Nephron progenitor cell (in vitro differentiated cells): ENCODE results near the gene DNAH8.
A peak's percentile ranks its signal among the peaks of the same experiment; 100 is the strongest.

Experiments used
- DNase-seq: peaks from one replicate; pipeline ENCODE4 v3.0.0; 2021
- H3K27ac Mint-ChIP-seq: 2 replicates; pipeline ENCODE4 v1.8.0; 2021; ENCODE audit warnings: mild to moderate bottlenecking, moderate library complexity, mixed read lengths
- H3K27me3 Mint-ChIP-seq: 2 replicates; pipeline ENCODE4 v1.8.0; 2021; ENCODE audit warnings: mild to moderate bottlenecking, low read depth, mixed read lengths; ENCODE audit not compliant: poor library complexity
- H3K36me3 Mint-ChIP-seq: 2 replicates; pipeline ENCODE4 v1.8.0; 2021; ENCODE audit warnings: low read depth, mixed read lengths
- H3K4me1 Mint-ChIP-seq: 2 replicates; pipeline ENCODE4 v1.8.0; 2021; ENCODE audit warnings: mixed read lengths
- H3K4me3 Mint-ChIP-seq: 2 replicates; pipeline ENCODE4 v1.8.0; 2021; ENCODE audit warnings: mild to moderate bottlenecking, moderate library complexity, mixed read lengths
- H3K9me3 Mint-ChIP-seq: 2 replicates; pipeline ENCODE4 v1.8.0; 2021; ENCODE audit warnings: mild to moderate bottlenecking, moderate library complexity, mixed read lengths
- CTCF ChIP-seq: fragments of 200-600 bp; sonication (generic); IDR thresholded peaks from 2 replicates; pipeline ENCODE4 v1.5.0; 2021; ENCODE audit warnings: antibody characterized with exemption

Gene DNAH8

GRCh38 chr6:38988736-38989449 is 273.8 kb downstream of the DNAH8 start:
- Mint-ChIP-seq H3K27ac (no peak overlapping the region), H3K27me3 (no peaks in the 10 kb centered on the region), H3K9me3 (no peaks in the 10 kb centered on the region), H3K4me3 (no peak overlapping the region), H3K36me3 (no peaks in the 10 kb centered on the region), H3K4me1 (peaks cover 5% of the 10 kb centered on the region)
- TF ChIP-seq CTCF, result no peak
- DNase-seq, result no peak

- Mint-ChIP-seq H3K27ac (no peak overlapping the region), H3K4me3 (no peak overlapping the region), H3K27me3 (no peaks in the 10 kb centered on the region), H3K4me1 (no peaks in the 10 kb centered on the region), H3K9me3 (no peaks in the 10 kb centered on the region), H3K36me3 (no peaks in the 10 kb centered on the region)
- TF ChIP-seq CTCF, result no peak
- DNase-seq, result no peak
Observed at GRCh38 chr6:38990475-38990874, 275.4 kb downstream of the DNAH8 start.

GRCh38 chr6:38996676-38997075 is 281.6 kb downstream of the DNAH8 start:
- no peak for TF ChIP-seq CTCF
- DNase-seq, result no peak
- peaks cover 40% of the 10 kb centered on the region for H3K27me3 Mint-ChIP-seq
- H3K27ac Mint-ChIP-seq, result no peak overlapping the region
- no peak overlapping the region for H3K4me3 Mint-ChIP-seq
- no peaks in the 10 kb centered on the region for H3K4me1 Mint-ChIP-seq
- no peaks in the 10 kb centered on the region for H3K36me3 Mint-ChIP-seq
- no peaks in the 10 kb centered on the region for H3K9me3 Mint-ChIP-seq

GRCh38 chr6:38997128-38997761 is 282.1 kb downstream of the DNAH8 start:
- H3K27me3 Mint-ChIP-seq, result peaks cover 46% of the 10 kb centered on the region
- H3K9me3 Mint-ChIP-seq, result no peaks in the 10 kb centered on the region
- H3K36me3 Mint-ChIP-seq, result no peaks in the 10 kb centered on the region
- no peaks in the 10 kb centered on the region for H3K4me1 Mint-ChIP-seq
- H3K27ac Mint-ChIP-seq, result no peak overlapping the region
- no peak overlapping the region for H3K4me3 Mint-ChIP-seq
- DNase-seq, result peak; percentile 73
- TF ChIP-seq CTCF, result peak; percentile 76

GRCh38 chr6:39003072-39003471 is 288.0 kb downstream of the DNAH8 start:
- H3K36me3 Mint-ChIP-seq, result no peaks in the 10 kb centered on the region
- DNase-seq, result peak; percentile 26
- no peaks in the 10 kb centered on the region for H3K9me3 Mint-ChIP-seq
- H3K4me3 Mint-ChIP-seq, result no peak overlapping the region
- no peaks in the 10 kb centered on the region for H3K4me1 Mint-ChIP-seq
- H3K27me3 Mint-ChIP-seq, result peaks cover 57% of the 10 kb centered on the region
- peak; percentile 45 for TF ChIP-seq CTCF
- no peak overlapping the region for H3K27ac Mint-ChIP-seq

- Mint-ChIP-seq H3K27me3 (peaks cover 59% of the 10 kb centered on the region), H3K9me3 (no peaks in the 10 kb centered on the region), H3K4me1 (no peaks in the 10 kb centered on the region), H3K27ac (no peak overlapping the region), H3K4me3 (no peak overlapping the region), H3K36me3 (no peaks in the 10 kb centered on the region)
- TF ChIP-seq CTCF, result no peak
- DNase-seq, result no peak
Observed at GRCh38 chr6:39003492-39003891, 288.4 kb downstream of the DNAH8 start.
